Endometrial microvascular endothelial cells (primary cell): Measurements from ENCODE around the gene SCART1. TPM values are rescaled to one million over a fixed set of nuclear protein-coding genes. Genes with fewer than 3 reads are reported as not detected.
"Not testable (repeated sequence)": the region's sequence is repeated elsewhere in the genome, so short reads cannot be mapped to it uniquely, and the experiment has no call there.

Experiments used
- in situ Hi-C: cut with HindIII; loops from 2 replicates; pipeline ENCODE4 v1.10.0; 2017; ENCODE audit warnings: low sequenced_read_pairs, low pct_unique_long_range_greater_than_20kb; ENCODE audit errors: inconsistent ontology term
- total RNA-seq: library from RNA; depleted of rRNA; stranded (reverse); fragments of >200 nt; gene quantifications from one replicate; pipeline ENCODE4 v1.2.3, GENCODE V29; 2015; ENCODE audit errors: inconsistent ontology term

The SCART1 gene
- total RNA-seq, 1 donor from 2014 or later, result not detected

DNA sequence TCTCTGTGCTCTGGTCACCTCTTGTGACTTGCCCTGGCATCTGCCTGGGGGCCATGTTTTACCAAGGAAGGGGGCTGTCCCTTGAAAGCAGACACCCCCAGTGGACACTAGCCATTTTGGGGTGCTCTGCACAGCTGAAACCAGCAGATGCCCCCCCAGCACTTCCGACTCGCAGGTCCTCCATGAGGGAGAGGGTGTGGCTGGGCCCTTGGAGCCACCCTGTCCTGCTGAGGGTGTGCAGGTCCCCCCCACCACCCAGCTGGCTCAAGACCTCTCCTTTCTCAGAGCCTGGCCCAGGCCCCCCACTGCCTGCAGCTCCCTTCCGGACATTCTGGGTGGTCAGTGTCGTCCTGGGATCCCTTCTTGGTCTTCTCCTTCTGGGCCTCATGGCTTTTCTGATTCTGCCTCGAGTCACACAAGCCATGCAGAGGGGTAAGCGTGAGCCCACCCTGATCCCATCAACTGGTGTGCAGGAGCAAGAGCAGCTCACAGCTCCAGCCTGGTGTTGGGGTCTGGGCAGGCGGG is 12.3 kb downstream of the SCART1 start:
- in situ Hi-C loops, result no loop called here

DNA sequence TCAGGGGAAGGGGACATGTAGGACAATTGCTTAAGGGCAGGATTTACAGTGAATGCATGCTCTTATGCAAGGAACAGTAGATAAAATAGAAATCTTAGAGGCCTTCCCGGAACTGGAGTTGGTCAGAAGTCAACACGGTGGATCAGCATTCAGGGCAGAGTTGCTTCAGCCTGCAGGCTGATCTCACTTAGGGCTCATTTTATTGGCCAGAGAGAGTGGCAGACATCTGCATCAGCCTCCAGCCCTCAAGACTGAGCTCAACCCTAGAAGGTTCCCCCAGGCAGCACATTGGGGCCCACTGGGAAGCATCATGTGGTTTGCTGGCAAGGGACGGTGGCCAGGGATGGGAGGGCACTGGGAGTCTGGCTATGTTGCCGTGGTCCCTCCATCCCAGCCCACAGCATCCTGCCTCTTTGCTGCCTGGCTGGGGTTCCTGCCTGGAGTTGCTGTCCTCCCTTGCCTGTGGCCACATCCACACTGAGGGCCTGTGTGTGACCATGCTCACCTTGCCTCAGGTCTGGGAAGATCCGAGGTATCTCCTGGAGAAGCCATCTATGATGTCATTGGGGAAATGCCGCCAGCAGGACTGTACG is 13.0 kb downstream of the SCART1 start:
- in situ Hi-C loops, result no loop called here

DNA sequence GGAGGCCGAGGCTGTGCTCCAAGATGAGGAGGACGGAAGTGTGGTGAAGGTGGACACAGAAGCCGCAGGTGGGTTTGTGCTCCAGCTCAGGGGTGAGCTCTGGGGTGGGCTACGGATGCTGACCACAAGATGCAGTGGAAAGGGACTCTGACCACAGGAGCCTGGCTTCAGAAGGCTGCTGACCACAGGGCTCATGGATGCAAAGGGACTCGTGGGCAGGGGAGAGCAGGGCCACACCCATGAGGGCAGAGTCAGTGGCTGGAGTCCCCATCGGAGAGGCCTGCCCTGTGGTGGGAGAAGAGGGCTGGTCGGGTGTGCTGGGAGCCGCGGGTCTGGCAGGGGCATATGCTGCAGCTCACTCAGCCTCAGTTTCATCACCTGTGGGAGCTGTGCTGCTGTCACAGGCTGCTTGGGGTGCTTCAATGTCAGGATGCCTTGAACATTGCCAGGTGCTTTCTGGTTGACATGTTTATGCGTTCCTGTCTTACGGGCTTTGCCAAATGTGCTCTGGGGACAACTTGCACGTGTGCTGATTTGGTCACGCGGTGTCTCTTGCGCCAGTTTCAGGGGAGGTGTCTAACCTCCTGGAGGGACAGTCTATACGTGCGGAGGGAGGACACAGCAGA is 13.7 kb downstream of the SCART1 start:
- in situ Hi-C loops, result no loop called here

GRCh38 chr10:133469205-133469604 is 15.5 kb downstream of the SCART1 start:
- in situ Hi-C loops, result not testable (repeated sequence)

- in situ Hi-C loops, result no loop called here
Measured at GRCh38 chr10:133471300-133472109, 17.8 kb downstream of the SCART1 start.

- in situ Hi-C loops, result no loop called here
Measured at GRCh38 chr10:133473270-133473669, 19.5 kb downstream of the SCART1 start.

GRCh38 chr10:133474027-133474426 is 20.3 kb downstream of the SCART1 start:
- in situ Hi-C loops, result no loop called here

DNA sequence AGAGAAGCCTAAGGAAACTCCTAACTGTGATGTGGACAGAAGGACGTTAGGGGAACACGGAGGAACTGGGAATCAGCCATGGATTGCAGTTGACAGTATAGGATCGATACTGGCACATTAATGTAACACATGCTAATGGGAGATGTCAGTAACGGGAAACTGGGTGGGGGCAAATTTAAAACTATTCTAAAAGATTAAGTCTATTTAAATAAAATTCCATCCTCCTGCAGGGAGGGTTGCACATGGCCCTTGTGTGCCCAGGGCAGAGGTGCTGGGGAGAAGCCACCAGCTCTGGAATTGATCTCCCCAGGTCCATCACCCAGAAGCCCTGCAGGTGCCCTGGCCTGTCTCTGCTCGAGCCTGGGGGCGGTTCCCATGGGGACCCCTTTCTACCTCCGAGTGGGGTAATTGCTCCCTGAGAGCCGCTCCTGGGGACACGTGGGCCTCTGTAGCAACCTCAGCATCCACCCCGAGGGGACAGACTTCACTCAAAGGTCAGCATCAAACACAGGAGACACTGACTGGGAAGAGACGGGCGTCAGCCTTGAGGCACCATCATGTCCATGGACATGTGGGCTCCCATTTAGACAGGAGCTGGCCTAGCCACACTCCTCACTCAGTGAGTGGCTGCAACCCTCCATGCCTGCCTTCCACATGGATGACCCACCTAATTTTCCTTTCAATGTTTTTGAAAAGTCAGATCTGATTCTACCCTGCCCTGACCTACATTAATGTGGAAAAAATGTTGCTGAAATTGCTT is 21.1 kb downstream of the SCART1 start:
- in situ Hi-C loops, result no loop called here

GRCh38 chr10:133475425-133475734 is 21.6 kb downstream of the SCART1 start:
- in situ Hi-C loops, result no loop called here

DNA sequence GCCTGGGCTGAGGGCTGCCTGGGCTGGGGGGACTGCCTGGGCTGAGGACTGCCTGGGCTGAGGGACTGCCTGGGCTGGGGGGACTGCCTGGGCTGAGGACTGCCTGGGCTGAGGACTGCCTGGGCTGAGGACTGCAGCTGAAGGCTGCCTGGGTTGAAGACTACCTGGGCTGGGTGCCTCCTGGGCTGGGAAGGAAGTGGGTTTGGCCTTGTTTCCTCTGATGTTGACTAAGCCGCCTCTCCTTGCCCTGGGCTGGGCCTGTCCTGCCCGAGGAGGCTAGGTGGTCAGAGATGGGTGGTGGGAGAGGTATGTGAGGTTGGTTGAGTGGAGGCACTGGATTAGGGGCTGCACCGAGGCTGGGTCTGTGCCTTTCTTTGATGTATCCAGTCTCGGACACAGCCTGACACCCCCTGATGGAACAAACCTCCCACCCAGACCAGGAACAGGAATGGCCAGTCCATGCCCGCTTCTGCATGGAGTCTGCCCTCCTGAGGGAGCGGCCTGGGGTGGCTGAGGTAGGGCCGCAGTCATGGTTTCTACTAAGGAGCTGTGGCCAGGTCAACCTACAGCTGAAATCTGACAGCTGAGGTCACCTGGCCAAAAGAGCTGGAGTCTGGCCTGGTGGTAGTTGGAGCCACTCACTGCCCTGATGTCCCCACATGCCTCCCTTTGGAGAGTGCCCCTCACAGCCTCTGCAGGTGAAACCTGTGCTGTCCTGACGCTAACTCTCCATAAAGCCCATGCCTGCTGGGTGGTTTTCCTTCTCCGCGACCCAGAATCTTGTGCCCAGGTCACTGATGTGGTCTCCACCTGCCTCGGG is 22.3 kb downstream of the SCART1 start:
- in situ Hi-C loops, result no loop called here

GRCh38 chr10:133476641-133476990 is 22.9 kb downstream of the SCART1 start:
- in situ Hi-C loops, result no loop called here

DNA sequence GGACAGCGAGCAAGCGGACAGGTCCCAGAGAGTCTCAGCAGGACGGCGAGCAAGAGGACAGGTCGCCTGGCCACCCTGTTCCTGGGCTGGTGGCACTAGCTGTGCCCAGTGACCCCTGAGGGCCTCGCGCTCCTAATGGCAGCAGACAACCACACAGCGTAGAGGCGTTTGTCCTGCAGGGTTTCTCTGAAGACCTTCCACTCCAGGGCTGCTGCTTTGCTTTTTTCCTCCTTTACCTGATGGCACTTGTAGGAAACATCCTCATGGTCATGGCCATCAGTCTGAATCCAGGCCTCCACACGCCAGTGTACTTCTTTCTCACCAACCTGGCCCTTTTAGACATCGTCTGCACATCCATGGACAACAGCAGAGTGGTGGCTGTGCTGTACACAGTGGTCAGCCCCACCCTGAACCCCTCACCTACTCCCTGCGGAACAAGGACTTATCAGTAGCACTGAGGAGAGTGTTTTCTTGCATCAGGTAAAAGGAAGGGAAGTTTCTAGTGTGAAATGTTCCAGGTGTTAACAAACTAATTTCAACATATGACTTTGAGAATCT is 27.4 kb downstream of the SCART1 start:
- in situ Hi-C loops, result no loop called here

DNA sequence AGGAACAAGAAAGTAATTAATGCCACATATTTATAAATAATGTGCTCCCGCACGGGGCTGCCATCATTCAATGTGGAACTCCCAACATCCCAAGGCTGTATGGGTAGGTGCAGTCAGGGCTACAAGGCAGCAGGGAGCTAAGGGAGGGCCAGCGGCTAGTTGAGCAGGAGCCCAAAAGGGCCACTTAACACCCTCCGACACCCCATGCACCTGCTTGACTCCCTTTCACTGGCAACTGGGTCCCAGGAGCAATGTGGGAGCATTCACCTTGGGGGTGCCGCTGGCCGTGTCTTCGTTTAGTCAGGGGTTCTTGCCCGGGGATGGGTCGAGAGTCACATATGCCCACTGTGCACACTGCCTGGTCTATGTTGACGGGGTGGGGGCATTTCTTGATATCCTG is 27.9 kb downstream of the SCART1 start:
- in situ Hi-C loops, result no loop called here

GRCh38 chr10:133484818-133485217 is 31.1 kb downstream of the SCART1 start:
- in situ Hi-C loops, result no loop called here

- in situ Hi-C loops, result no loop called here
Measured at GRCh38 chr10:133487085-133487484, 33.3 kb downstream of the SCART1 start.

- in situ Hi-C loops, result no loop called here
Measured at GRCh38 chr10:133488354-133488753, 34.6 kb downstream of the SCART1 start.

- in situ Hi-C loops, result no loop called here
Measured at GRCh38 chr10:133489816-133490588, 36.3 kb downstream of the SCART1 start.

GRCh38 chr10:133493562-133493961 is 39.8 kb downstream of the SCART1 start:
- in situ Hi-C loops, result not testable (repeated sequence)
